CD14-positive monocyte (primary cell): ENCODE data around the gene BTNL3. TPM values are rescaled to one million over a fixed set of nuclear protein-coding genes. Genes with fewer than 3 reads are reported as not detected.

Source experiments
- DNase-seq, 3 donors: peaks; one replicate each; pipeline ENCODE4 v3.0.0-alpha.2; 2011 to 2022
- H2AFZ ChIP-seq: 2 replicates; pipeline ENCODE4 v1.6.0; 2012; ENCODE audit warnings: mild to moderate bottlenecking, low read depth, low read length, inconsistent platforms; ENCODE audit not compliant: insufficient read depth, poor library complexity, severe bottlenecking
- H3K27ac ChIP-seq, 2 donors: 1 replicate in 1 of 2; 2 replicates in 1 of 2; pipeline ENCODE4 v1.5.1; 2012 to 2013; ENCODE audit warnings: low read length in 2 of 2, control low read depth in 1 of 2, inconsistent platforms in 1 of 2, low read depth in 1 of 2, mild to moderate bottlenecking in 1 of 2
- H3K27me3 ChIP-seq, 2 donors: one replicate each; pipeline versions ENCODE4 v1.6.0 to v1.6.1; 2011 to 2013; ENCODE audit warnings: low read length in 2 of 2; ENCODE audit not compliant: control insufficient read depth in 2 of 2, insufficient read depth in 2 of 2
- H3K36me3 ChIP-seq, 2 donors: replicated peaks in 1 of 2; 1 replicate in 1 of 2; 2 replicates in 1 of 2; pipeline versions ENCODE4 v1.5.1 to v1.6.1; 2012 to 2013; ENCODE audit warnings: low read length in 2 of 2, control low read depth in 1 of 2, inconsistent platforms in 1 of 2, mild to moderate bottlenecking in 1 of 2; ENCODE audit not compliant: insufficient read depth in 2 of 2, control insufficient read depth in 1 of 2
- H3K4me1 ChIP-seq, 2 donors: 1 replicate in 1 of 2; 2 replicates in 1 of 2; pipeline versions ENCODE4 v1.5.1 to v1.6.1; 2012 to 2013; ENCODE audit warnings: low read length in 2 of 2, control low read depth in 1 of 2, inconsistent platforms in 1 of 2, mild to moderate bottlenecking in 1 of 2, moderate library complexity in 1 of 2; ENCODE audit not compliant: insufficient read depth in 2 of 2, control insufficient read depth in 1 of 2
- H3K4me2 ChIP-seq: replicated peaks from 2 replicates; pipeline ENCODE3; 2012; ENCODE audit warnings: low read length, moderate library complexity, mild to moderate bottlenecking; ENCODE audit not compliant: poor library complexity, severe bottlenecking; ENCODE audit errors: extremely low read depth
- H3K4me3 ChIP-seq, 3 experiments: fragments of 200-600 bp in 1 of 3; sonication (generic) in 1 of 3; replicated peaks in 1 of 3; 1 replicate in 2 of 3; 2 replicates in 1 of 3; pipeline ENCODE4 v1.5.1; 2011 to 2013; ENCODE audit warnings: low read length in 3 of 3, mild to moderate bottlenecking in 3 of 3, control low read depth in 2 of 3, low read depth in 2 of 3, inconsistent platforms in 1 of 3, moderate library complexity in 1 of 3
- H3K79me2 ChIP-seq: 2 replicates; pipeline ENCODE4 v1.6.0; 2012; ENCODE audit warnings: mild to moderate bottlenecking, control low read depth, inconsistent platforms, low read length, moderate library complexity; ENCODE audit not compliant: insufficient read depth
- H3K9ac ChIP-seq: 2 replicates; pipeline ENCODE4 v1.6.0; 2017; ENCODE audit warnings: low read length, mild to moderate bottlenecking; ENCODE audit not compliant: insufficient read depth, poor library complexity, severe bottlenecking
- H3K9me3 ChIP-seq, 2 donors: replicated peaks in 1 of 2; 1 replicate in 1 of 2; 2 replicates in 1 of 2; pipeline versions ENCODE4 v1.5.1 to v1.6.1; 2012 to 2013; ENCODE audit warnings: low read length in 2 of 2, control low read depth in 1 of 2; ENCODE audit not compliant: control insufficient read depth in 1 of 2, insufficient read depth in 1 of 2
- H4K20me1 ChIP-seq: 2 replicates; pipeline ENCODE4 v1.6.0; 2012; ENCODE audit warnings: mild to moderate bottlenecking, low read length, control low read depth, moderate library complexity; ENCODE audit not compliant: insufficient read depth
- H3K27ac Mint-ChIP-seq, 7 donors: one replicate each; pipeline ENCODE4 v1.8.0; 2020; ENCODE audit warnings: mild to moderate bottlenecking in 7 of 7, mixed read lengths in 7 of 7, moderate library complexity in 6 of 7, inconsistent platforms in 2 of 7
- H3K27me3 Mint-ChIP-seq, 3 donors: one replicate each; pipeline ENCODE4 v1.8.0; 2021 to 2022; ENCODE audit warnings: low read depth in 3 of 3, mild to moderate bottlenecking in 3 of 3, mixed read lengths in 3 of 3, moderate library complexity in 3 of 3, inconsistent platforms in 1 of 3
- H3K36me3 Mint-ChIP-seq, 2 donors: one replicate each; pipeline ENCODE4 v1.8.0; 2020; ENCODE audit warnings: mixed read lengths in 2 of 2, inconsistent platforms in 1 of 2, mild to moderate bottlenecking in 1 of 2
- H3K4me1 Mint-ChIP-seq: one replicate; pipeline ENCODE4 v1.8.0; 2020; ENCODE audit warnings: mild to moderate bottlenecking, mixed read lengths
- H3K4me3 Mint-ChIP-seq, 2 donors: one replicate each; pipeline ENCODE4 v1.8.0; 2020; ENCODE audit warnings: mild to moderate bottlenecking in 2 of 2, mixed read lengths in 2 of 2, moderate library complexity in 1 of 2
- H3K9me3 Mint-ChIP-seq, 7 donors: one replicate each; pipeline ENCODE4 v1.8.0; 2020 to 2022; ENCODE audit warnings: mixed read lengths in 7 of 7, mild to moderate bottlenecking in 6 of 7, moderate library complexity in 6 of 7, inconsistent platforms in 2 of 7
- CTCF ChIP-seq: fragments of 200-600 bp; IDR thresholded peaks from one replicate; pipeline ENCODE4 v1.8.0; 2022; ENCODE audit warnings: antibody characterized with exemption, mild to moderate bottlenecking
- WGBS: methylation state at CpG from one replicate; pipeline ENCODE4 v1.1.5; 2013; ENCODE audit warnings: missing lambda C conversion rate; ENCODE audit not compliant: insufficient coverage; 5-methylcytosine and 5-hydroxymethylcytosine counted together
- intact Hi-C, 2 donors: fragments of 100-400 bp; cut with micrococcal nuclease; formaldehyde crosslinking; loops; one replicate each; pipeline versions ENCODE4 v1.15.0 to v1.15.1; 2023
- polyA plus RNA-seq, 3 donors: library from polyadenylated mRNA; depleted of rRNA in 1 of 3; unstranded in 2 of 3; stranded (reverse) in 1 of 3; fragments of 300-500 nt in 2 of 3; fragments of >200 nt in 1 of 3; fragmentation: Illumina TruSeq in 2 of 3; gene quantifications; 1 replicate in 2 of 3; 2 replicates in 1 of 3; pipeline ENCODE4 v1.2.3, GENCODE V29; 2012 to 2021

BTNL3 gene
- polyA plus RNA-seq, 3 donors = 0.08 to 0.20 TPM; not detected in 1

DNA sequence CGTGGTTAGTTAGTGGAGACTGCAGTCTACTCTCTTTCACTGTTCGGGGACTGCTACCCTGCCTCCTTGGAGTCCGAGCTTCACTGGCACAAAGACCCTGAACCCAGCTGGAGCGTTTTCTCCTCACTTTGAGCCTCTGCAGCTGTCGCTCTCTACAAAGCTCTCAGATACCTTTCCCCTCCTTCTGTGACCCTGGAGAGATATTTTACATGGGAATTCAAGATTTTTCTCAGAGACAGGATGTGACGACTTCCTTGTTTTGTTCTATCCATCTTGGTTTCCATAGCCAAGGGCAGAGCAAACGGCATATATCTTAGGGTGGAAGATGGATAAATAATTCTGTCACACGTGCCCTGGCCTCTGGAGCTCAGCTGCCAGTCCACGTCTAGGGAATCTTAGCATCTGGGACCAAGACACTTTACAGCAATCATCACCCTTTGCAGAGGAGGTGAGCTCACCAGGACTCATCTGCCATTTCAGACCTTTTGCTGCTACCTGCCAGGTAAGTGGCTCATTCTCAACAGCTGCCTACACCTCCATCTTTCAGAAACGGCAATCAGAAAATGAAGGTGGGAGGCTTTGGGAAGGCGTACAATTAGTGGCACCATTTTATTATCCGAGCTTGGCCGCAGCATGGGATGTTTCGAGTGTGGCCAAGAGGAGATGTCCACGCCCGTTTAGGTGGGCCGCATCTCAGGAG is 51.4 kb downstream of the BTNL3 start, which contains the start of gene BTNL9:
Gene BTNL9, plus strand, starts transcription at position 336 of the 700 bp plus-strand sequence. CDS start 5,224 bp downstream, outside the sequence.
- Histone ChIP-seq H3K9me3 (no peaks in the 10 kb centered on the region), H3K36me3 (no peaks in the 10 kb centered on the region), H3K9ac (no peak within 1 kb of the TSS), H3K27me3 (no peaks in the 10 kb centered on the region), H3K27ac (no peak within 1 kb of the TSS), H3K4me3 (no peak within 1 kb of the TSS), H3K4me2 (no peak within 1 kb of the TSS), H3K79me2 (no peaks in the 10 kb centered on the region), H2AFZ (no peak within 1 kb of the TSS), H3K4me1 (no peaks in the 10 kb centered on the region), H4K20me1 (no peaks in the 10 kb centered on the region)
- Mint-ChIP-seq H3K4me1 (no peaks in the 10 kb centered on the region), H3K36me3 (no peaks in the 10 kb centered on the region), H3K4me3 (peak within 1 kb of the TSS in 1 of 2 donors; percentile 31), H3K27me3 (peaks cover 17 to 28% (median 17%) of the 10 kb centered on the region in 3 donors), H3K27ac (no peak within 1 kb of the TSS), H3K9me3 (peaks cover 0 to 5% (median 2%) of the 10 kb centered on the region in 7 donors)
- TF ChIP-seq CTCF = no peak
- 84% methylated on average over 9 of the region's 17 CpGs for WGBS
- intact Hi-C loops = no loop called here
- DNase-seq = no peak

DNA sequence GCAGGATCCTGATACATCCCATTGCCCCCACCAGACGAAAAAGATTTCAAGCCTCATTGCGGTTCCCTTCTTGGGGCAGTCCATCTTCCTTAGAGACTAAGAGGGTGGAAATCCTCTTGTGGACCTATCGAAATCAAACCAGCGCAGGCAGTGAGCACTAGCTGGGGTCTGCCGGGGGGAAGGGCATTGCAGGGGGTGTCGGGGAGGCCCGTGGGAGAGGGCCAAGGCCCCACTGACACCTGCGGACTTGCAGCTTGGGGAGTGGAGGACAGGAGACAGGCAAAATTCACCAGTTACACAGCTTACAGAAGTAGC is 51.9 kb downstream of the BTNL3 start:
- no peaks in the 10 kb centered on the region for H4K20me1 ChIP-seq
- intact Hi-C loops = no loop called here
- no peak overlapping the region for H3K4me3 Mint-ChIP-seq
- H3K9ac ChIP-seq = no peak overlapping the region
- H3K36me3 Mint-ChIP-seq = no peaks in the 10 kb centered on the region
- no peak overlapping the region for H3K4me2 ChIP-seq
- no peaks in the 10 kb centered on the region for H3K36me3 ChIP-seq
- no peaks in the 10 kb centered on the region for H3K9me3 ChIP-seq
- no peak for TF ChIP-seq CTCF
- no peak overlapping the region for H2AFZ ChIP-seq
- H3K9me3 Mint-ChIP-seq = peaks cover 0 to 5% (median 2%) of the 10 kb centered on the region in 7 donors
- H3K27ac Mint-ChIP-seq = no peak overlapping the region
- peaks cover 17 to 28% (median 17%) of the 10 kb centered on the region in 3 donors for H3K27me3 Mint-ChIP-seq
- DNase-seq = no peak
- no peak overlapping the region for H3K27ac ChIP-seq
- 91% methylated on average over 4 of the region's 8 CpGs for WGBS
- H3K4me1 ChIP-seq = no peaks in the 10 kb centered on the region
- H3K79me2 ChIP-seq = no peaks in the 10 kb centered on the region
- no peak overlapping the region for H3K4me3 ChIP-seq
- no peaks in the 10 kb centered on the region for H3K4me1 Mint-ChIP-seq
- H3K27me3 ChIP-seq = no peaks in the 10 kb centered on the region
